Adrenal gland (tissue), 19 donors: Measurements from ENCODE around the gene SH2D2A. TPM values are rescaled to one million over a fixed set of nuclear protein-coding genes. Genes with fewer than 3 reads are reported as not detected.

Experiments
- DNase-seq, 7 donors: peaks; one replicate each; pipeline ENCODE4 v3.0.0-alpha.2; 2019 to 2020
- H3K27ac ChIP-seq, 5 donors: fragments of 200-600 bp; sonication (generic) in 4 of 5; 1 replicate in 3 of 5; 2 replicates in 2 of 5; pipeline versions ENCODE4 v1.5.1 to v1.8.0; 2016 to 2020; ENCODE audit warnings: mild to moderate bottlenecking in 1 of 5
- H3K27me3 ChIP-seq: fragments of 200-600 bp; 2 replicates; pipeline ENCODE4 v1.8.0; 2021
- H3K36me3 ChIP-seq, 2 donors: fragments of 200-600 bp; replicated peaks in 1 of 2; 1 replicate in 1 of 2; 2 replicates in 1 of 2; pipeline versions ENCODE4 v1.5.1 to v1.8.0; 2018 to 2022
- H3K4me1 ChIP-seq, 2 donors: fragments of 200-600 bp; replicated peaks in 1 of 2; 1 replicate in 1 of 2; 2 replicates in 1 of 2; pipeline versions ENCODE4 v1.5.1 to v1.8.0; 2018 to 2021
- H3K4me3 ChIP-seq, 4 donors: fragments of 200-600 bp; sonication (generic) in 3 of 4; one replicate each; pipeline ENCODE4 v1.5.1; 2016 to 2018
- H3K9me3 ChIP-seq, 3 donors: fragments of 200-600 bp; sonication (generic) in 1 of 3; replicated peaks in 1 of 3; 1 replicate in 2 of 3; 2 replicates in 1 of 3; pipeline versions ENCODE4 v1.5.1 to v1.8.0; 2016 to 2021
- POLR2A ChIP-seq, 2 donors: fragments of 450-650 bp; IDR thresholded peaks; one replicate each; pipeline ENCODE4 v1.6.1; 2017; ENCODE audit warnings: antibody characterized with exemption in 2 of 2, mild to moderate bottlenecking in 2 of 2, moderate library complexity in 1 of 2
- WGBS, 4 donors: extraction: QIAGEN DNeasy Blood & Tissue Kit in 2 of 4; methylation state at CpG; one replicate each; pipeline versions ENCODE4 v1.1.5 to v1.1.7; 2013 to 2017; 5-methylcytosine and 5-hydroxymethylcytosine counted together
- intact Hi-C, 2 donors: fragments of 100-400 bp; cut with DNase I; formaldehyde crosslinking; loops; one replicate each; pipeline versions ENCODE4 v1.14.1 to v1.15.0; 2022 to 2023
- long read RNA-seq, 10 donors: library from polyadenylated mRNA in 3 of 10; unstranded in 2 of 10; stranded (forward) in 1 of 10; transcript quantifications; one replicate each; pipeline ENCODE4 v2.0.0 and lab custom pipeline, GENCODE V29; 2021 to 2026
- polyA plus RNA-seq, 3 donors: library from polyadenylated mRNA; stranded (reverse); fragments of 200-250 nt in 2 of 3; fragments of 350-450 nt in 1 of 3; fragmentation: Illumina TruSeq in 1 of 3; extraction: RNeasy Lipid Tissue Mini Kit (QIAGEN cat#74804) in 1 of 3; gene quantifications; one replicate each; pipeline ENCODE4 v1.2.3, GENCODE V29; 2013 to 2014
- total RNA-seq, 9 donors: library from RNA; depleted of rRNA in 4 of 9; stranded (reverse); fragments of >200 nt in 4 of 9; fragments of 120-200 nt in 1 of 9; fragmentation: NEBNext Ultra II Directional in 1 of 9; extraction: Animal tissue kit (Norgen Biotek cat#: 25700) in 1 of 9; gene quantifications; one replicate each; pipeline versions ENCODE4 v1.1.0 to v1.2.4, GENCODE V29; 2013 to 2023
- TF ChIP-seq, protein P1 (sequence below), 6 experiments: fragments of 450-650 bp in 4 of 6; fragments of 200-600 bp in 2 of 6; sonication (generic) in 1 of 6; IDR thresholded peaks; 1 replicate in 5 of 6; 2 replicates in 1 of 6; pipeline versions ENCODE4 v1.5.1 to v1.8.0; 2016 to 2021; ENCODE audit warnings: antibody characterized with exemption in 6 of 6, mild to moderate bottlenecking in 2 of 6, moderate library complexity in 1 of 6
- donor health status: healthy with polysubstance abuse.
- donor health status: Bipolar disorder and iron deficiency.
- donor health status: DM: yes; HTN: yes; CAD: no.
- donor health status: DM: no; HTN: no; CAD: no.
- donor health status: DM: no; HTN: no; CAD: no.
- donor health status: DM: yes; HTN: yes; CAD: no.

The SH2D2A gene
- total RNA-seq (1 to 10 TPM in 5 of 9 donors, under 1 TPM in 3, not detected in 1; 0.11 to 4.8 (median 2.2) TPM), polyA plus RNA-seq (1 to 10 TPM in 1 of 3 donors, under 1 TPM in 2; 0.40 to 3.9 (median 0.91) TPM)
- long read RNA-seq, donor 1 = 0 reads
- long read RNA-seq, donor 2 = 0 reads
- long read RNA-seq, donor 3 = 0 reads
- long read RNA-seq, donor 4 = 0 reads
- long read RNA-seq, donor 5, partial matches to known transcripts = 0 of 1 reads
- long read RNA-seq, donor 5, other reads (novel, unspliced or antisense) = 1 of 1 reads
- long read RNA-seq, donor 6 = 0 reads
- long read RNA-seq, donor 7 = 0 reads
- long read RNA-seq, donor 8 = 0 reads
- long read RNA-seq, donor 9 = 0 reads
- long read RNA-seq, donor 10 = 0 reads

- peak in 6 of 7 donors; percentile 34 to 82 (median 51) for DNase-seq
- no peaks in the 10 kb centered on the region for H3K36me3 ChIP-seq
- H3K27me3 ChIP-seq = no peaks in the 10 kb centered on the region
- 49 to 76% (median 56%) methylated on average over 9 to 10 of the region's 10 CpGs for WGBS, 4 donors
- no peaks in the 10 kb centered on the region for H3K9me3 ChIP-seq
- intact Hi-C loops = no loop called here
- H3K27ac ChIP-seq = peak within 1 kb of the TSS in 3 of 5 donors; percentile 54 to 90 (median 81)
- peaks cover 12 to 22% of the 10 kb centered on the region in 2 donors for H3K4me1 ChIP-seq
- TF ChIP-seq, protein P1, sequence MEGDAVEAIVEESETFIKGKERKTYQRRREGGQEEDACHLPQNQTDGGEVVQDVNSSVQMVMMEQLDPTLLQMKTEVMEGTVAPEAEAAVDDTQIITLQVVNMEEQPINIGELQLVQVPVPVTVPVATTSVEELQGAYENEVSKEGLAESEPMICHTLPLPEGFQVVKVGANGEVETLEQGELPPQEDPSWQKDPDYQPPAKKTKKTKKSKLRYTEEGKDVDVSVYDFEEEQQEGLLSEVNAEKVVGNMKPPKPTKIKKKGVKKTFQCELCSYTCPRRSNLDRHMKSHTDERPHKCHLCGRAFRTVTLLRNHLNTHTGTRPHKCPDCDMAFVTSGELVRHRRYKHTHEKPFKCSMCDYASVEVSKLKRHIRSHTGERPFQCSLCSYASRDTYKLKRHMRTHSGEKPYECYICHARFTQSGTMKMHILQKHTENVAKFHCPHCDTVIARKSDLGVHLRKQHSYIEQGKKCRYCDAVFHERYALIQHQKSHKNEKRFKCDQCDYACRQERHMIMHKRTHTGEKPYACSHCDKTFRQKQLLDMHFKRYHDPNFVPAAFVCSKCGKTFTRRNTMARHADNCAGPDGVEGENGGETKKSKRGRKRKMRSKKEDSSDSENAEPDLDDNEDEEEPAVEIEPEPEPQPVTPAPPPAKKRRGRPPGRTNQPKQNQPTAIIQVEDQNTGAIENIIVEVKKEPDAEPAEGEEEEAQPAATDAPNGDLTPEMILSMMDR (IDR thresholded peaks at IDR 0.05) = no peak
- TF ChIP-seq POLR2A (IDR thresholded peaks at IDR 0.05) = no peak
- H3K4me3 ChIP-seq = no peak within 1 kb of the TSS
Measured at GRCh38 chr1:156816561-156817328, at the start of gene SH2D2A. Gene SH2D2A, minus strand, starts transcription at chr1:156816848. Its CDS starts 140 bp downstream, at chr1:156816708.

GRCh38 chr1:156865865-156866248 lies 49.2 kb upstream of the SH2D2A start:
- intact Hi-C loops = loop anchor here (10.0 kb wide), 2 partner anchors 141 to 171 kb away; partner anchors contain the start of genes ISG20L2 (in 1 of the 2) and METTL25B (in 1 of the 2)
- Histone ChIP-seq H3K27ac (no peak overlapping the region), H3K4me3 (no peak overlapping the region), H3K36me3 (no peaks in the 10 kb centered on the region), H3K9me3 (no peaks in the 10 kb centered on the region), H3K4me1 (peaks cover 0 to 3% of the 10 kb centered on the region in 2 donors), H3K27me3 (peaks cover 11% of the 10 kb centered on the region)
- no peak for DNase-seq
- no peak for TF ChIP-seq POLR2A (IDR thresholded peaks at IDR 0.05)
- TF ChIP-seq, protein P1 (IDR thresholded peaks at IDR 0.05) = no peak
- 70 to 80% (median 78%) methylated on average over 4 of the region's 4 CpGs for WGBS, 4 donors

- TF ChIP-seq, protein P1 (IDR thresholded peaks at IDR 0.05) = no peak
- TF ChIP-seq POLR2A (IDR thresholded peaks at IDR 0.05) = no peak
- H3K4me1 ChIP-seq = peaks cover 0 to 9% of the 10 kb centered on the region in 2 donors
- no peak overlapping the region for H3K4me3 ChIP-seq
- intact Hi-C loops = loop anchor here (10.0 kb wide), 2 partner anchors 140 to 170 kb away; partner anchors contain the start of genes ISG20L2 (in 1 of the 2) and METTL25B (in 1 of the 2)
- DNase-seq = no peak
- peaks cover 16% of the 10 kb centered on the region for H3K27me3 ChIP-seq
- 81 to 91% (median 87%) methylated on average over 9 of the region's 9 CpGs for WGBS, 4 donors
- H3K9me3 ChIP-seq = no peaks in the 10 kb centered on the region
- no peak overlapping the region for H3K27ac ChIP-seq
- no peaks in the 10 kb centered on the region for H3K36me3 ChIP-seq
Measured at GRCh38 chr1:156865258-156865657, 48.6 kb upstream of the SH2D2A start.

DNA sequence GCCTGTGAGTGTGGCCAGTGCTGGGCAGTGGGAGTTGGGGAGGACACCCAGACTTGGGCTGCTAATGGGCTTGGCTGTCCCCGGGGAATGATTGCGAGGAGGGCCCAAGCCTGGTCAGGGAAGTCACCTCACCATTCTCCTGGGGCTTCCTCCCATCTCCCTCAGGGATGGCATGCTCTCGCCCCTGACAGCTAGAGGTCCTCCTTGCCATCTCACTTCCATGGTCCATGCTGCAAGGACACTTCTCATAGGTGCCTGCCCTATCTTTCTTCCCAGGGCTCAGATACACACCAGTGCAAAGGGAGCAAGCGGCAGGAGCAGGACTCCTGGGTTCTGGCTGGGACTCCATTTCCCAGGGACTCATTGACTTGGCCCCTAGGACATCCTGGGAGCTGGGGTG lies 48.1 kb upstream of the SH2D2A start:
- 86 to 100% (median 91%) methylated on average over 1 to 4 of the region's 4 CpGs for WGBS, 4 donors
- H3K4me3 ChIP-seq = no peak overlapping the region
- peaks cover 20% of the 10 kb centered on the region for H3K27me3 ChIP-seq
- no peaks in the 10 kb centered on the region for H3K9me3 ChIP-seq
- intact Hi-C loops = loop anchor here (10.0 kb wide), 2 partner anchors 140 to 170 kb away; partner anchors contain the start of genes ISG20L2 (in 1 of the 2) and METTL25B (in 1 of the 2)
- no peak for DNase-seq
- no peak overlapping the region for H3K27ac ChIP-seq
- no peaks in the 10 kb centered on the region for H3K36me3 ChIP-seq
- no peak for TF ChIP-seq POLR2A (IDR thresholded peaks at IDR 0.05)
- TF ChIP-seq, protein P1 (IDR thresholded peaks at IDR 0.05) = no peak
- H3K4me1 ChIP-seq = peaks cover 4 to 14% of the 10 kb centered on the region in 2 donors
